Spleen (tissue), 11 donors: ENCODE results near the gene DNPH1. TPM values are rescaled to one million over a fixed set of nuclear protein-coding genes. Genes with fewer than 3 reads are reported as not detected.

Experiments used
- DNase-seq: peaks from one replicate; pipeline ENCODE4 v3.0.0-alpha.2; 2020
- H3K27ac ChIP-seq, 8 donors: fragments of 200-600 bp; sonication (generic) in 7 of 8; 1 replicate in 4 of 8; 2 replicates in 4 of 8; pipeline versions ENCODE4 v1.5.0 to v1.8.0; 2016 to 2021; ENCODE audit warnings: inconsistent platforms in 4 of 8, mild to moderate bottlenecking in 4 of 8, moderate library complexity in 1 of 8
- H3K27me3 ChIP-seq, 7 donors: fragments of 200-600 bp; sonication (generic) in 6 of 7; replicated peaks in 1 of 7; 1 replicate in 4 of 7; 2 replicates in 3 of 7; pipeline versions ENCODE4 v1.5.0 to v1.8.0; 2016 to 2021; ENCODE audit warnings: inconsistent platforms in 3 of 7, mild to moderate bottlenecking in 1 of 7
- H3K36me3 ChIP-seq, 6 donors: fragments of 200-600 bp; sonication (generic) in 5 of 6; 1 replicate in 4 of 6; 2 replicates in 2 of 6; pipeline versions ENCODE4 v1.5.0 to v1.8.0; 2016 to 2021; ENCODE audit warnings: inconsistent platforms in 2 of 6
- H3K4me1 ChIP-seq, 6 donors: fragments of 200-600 bp; sonication (generic) in 5 of 6; 1 replicate in 3 of 6; 2 replicates in 3 of 6; pipeline versions ENCODE4 v1.5.0 to v1.8.0; 2016 to 2021; ENCODE audit warnings: inconsistent platforms in 3 of 6
- H3K4me3 ChIP-seq, 8 donors: fragments of 200-600 bp; sonication (generic) in 7 of 8; 1 replicate in 4 of 8; 2 replicates in 4 of 8; pipeline versions ENCODE4 v1.5.0 to v1.8.0; 2016 to 2021; ENCODE audit warnings: inconsistent platforms in 4 of 8, mild to moderate bottlenecking in 4 of 8, moderate library complexity in 2 of 8
- H3K9me3 ChIP-seq, 8 donors: fragments of 200-600 bp; sonication (generic) in 7 of 8; 1 replicate in 4 of 8; 2 replicates in 4 of 8; pipeline versions ENCODE4 v1.5.0 to v1.8.0; 2016 to 2021; ENCODE audit warnings: inconsistent platforms in 4 of 8
- POLR2A ChIP-seq, 3 donors: fragments of 450-650 bp; IDR thresholded peaks; one replicate each; pipeline ENCODE4 v1.5.1; 2017; ENCODE audit warnings: antibody characterized with exemption in 3 of 3, mild to moderate bottlenecking in 1 of 3
- POLR2AphosphoS5 ChIP-seq, 3 donors: sonication (generic); formaldehyde crosslinking; IDR thresholded peaks; one replicate each; pipeline ENCODE4 v1.5.1; 2017; ENCODE audit warnings: antibody characterized with exemption in 3 of 3
- WGBS, 5 donors: extraction: QIAGEN DNeasy Blood & Tissue Kit in 3 of 5; methylation state at CpG; one replicate each; pipeline versions ENCODE4 v1.1.5 to v1.1.7; 2013 to 2018; 5-methylcytosine and 5-hydroxymethylcytosine counted together
- intact Hi-C: fragments of 100-400 bp; cut with DNase I; formaldehyde crosslinking; loops from one replicate; pipeline ENCODE4 v1.15.0; 2023; ENCODE audit warnings: low total_unique reads
- polyA plus RNA-seq, 3 donors: library from polyadenylated mRNA; stranded (reverse); fragments of 200-250 nt; gene quantifications; one replicate each; pipeline ENCODE4 v1.2.1, GENCODE V29; 2013
- total RNA-seq, 7 donors: library from RNA; depleted of rRNA in 3 of 7; stranded (reverse); fragments of >200 nt in 3 of 7; fragmentation: NEBNext Ultra II Directional in 4 of 7; extraction: Animal tissue kit (Norgen Biotek cat#: 25700) in 4 of 7; gene quantifications; one replicate each; pipeline versions ENCODE4 v1.1.0 to v1.2.1, GENCODE V29; 2016 to 2021
- TF ChIP-seq, protein P1 (sequence below), 11 experiments: fragments of 200-600 bp in 7 of 11; fragments of 450-650 bp in 4 of 11; sonication (generic) in 4 of 11; IDR thresholded peaks in 8 of 11; conservative IDR thresholded peaks in 3 of 11; 1 replicate in 7 of 11; 2 replicates in 4 of 11; pipeline versions ENCODE4 v1.4.0 to v1.8.0; 2016 to 2021; ENCODE audit warnings: antibody characterized with exemption in 11 of 11, inconsistent platforms in 4 of 11, mild to moderate bottlenecking in 1 of 11
- donor health status: healthy with polysubstance abuse.
- donor health status: DM: no; HTN: no; CAD: no; lungs with moderate emphysema.
- donor health status: DM: no; HTN: no; CAD: no.
- donor health status: Bipolar disorder and iron deficiency.
- donor health status: healthy.
- donor health status: DM: no; HTN: no; CAD: no.
- donor health status: DM: yes; HTN: yes; CAD: no.

The DNPH1 gene
- total and polyA plus RNA-seq, 10 donors: 33.2 to 201 (median 58.0) TPM

- no peak overlapping the region for H3K27ac ChIP-seq
- intact Hi-C loops: no loop called here
- H3K36me3 ChIP-seq: no peaks in the 10 kb centered on the region
- DNase-seq: no peak
- peak overlapping the region in 1 of 8 donors; percentile 45 for H3K4me3 ChIP-seq
- peaks cover 0 to 10% (median 6%) of the 10 kb centered on the region in 8 donors for H3K9me3 ChIP-seq
- peaks cover 0 to 78% (median 26%) of the 10 kb centered on the region in 7 donors for H3K27me3 ChIP-seq
- TF ChIP-seq POLR2AphosphoS5 (IDR thresholded peaks at IDR 0.05) (no peak), POLR2A (IDR thresholded peaks at IDR 0.05) (no peak)
- TF ChIP-seq, protein P1, sequence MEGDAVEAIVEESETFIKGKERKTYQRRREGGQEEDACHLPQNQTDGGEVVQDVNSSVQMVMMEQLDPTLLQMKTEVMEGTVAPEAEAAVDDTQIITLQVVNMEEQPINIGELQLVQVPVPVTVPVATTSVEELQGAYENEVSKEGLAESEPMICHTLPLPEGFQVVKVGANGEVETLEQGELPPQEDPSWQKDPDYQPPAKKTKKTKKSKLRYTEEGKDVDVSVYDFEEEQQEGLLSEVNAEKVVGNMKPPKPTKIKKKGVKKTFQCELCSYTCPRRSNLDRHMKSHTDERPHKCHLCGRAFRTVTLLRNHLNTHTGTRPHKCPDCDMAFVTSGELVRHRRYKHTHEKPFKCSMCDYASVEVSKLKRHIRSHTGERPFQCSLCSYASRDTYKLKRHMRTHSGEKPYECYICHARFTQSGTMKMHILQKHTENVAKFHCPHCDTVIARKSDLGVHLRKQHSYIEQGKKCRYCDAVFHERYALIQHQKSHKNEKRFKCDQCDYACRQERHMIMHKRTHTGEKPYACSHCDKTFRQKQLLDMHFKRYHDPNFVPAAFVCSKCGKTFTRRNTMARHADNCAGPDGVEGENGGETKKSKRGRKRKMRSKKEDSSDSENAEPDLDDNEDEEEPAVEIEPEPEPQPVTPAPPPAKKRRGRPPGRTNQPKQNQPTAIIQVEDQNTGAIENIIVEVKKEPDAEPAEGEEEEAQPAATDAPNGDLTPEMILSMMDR (IDR thresholded peaks at IDR 0.05 in 8 of 11, conservative IDR thresholded peaks at IDR 0.05 in 3 of 11): no peak
- WGBS, 5 donors: 33 to 57% (median 50%) methylated on average over 18 to 37 of the region's 37 CpGs
- H3K4me1 ChIP-seq: peaks cover 4 to 23% (median 17%) of the 10 kb centered on the region in 6 donors
Observed at GRCh38 chr6:43243664-43244321, 14.5 kb upstream of the DNPH1 start.

DNA sequence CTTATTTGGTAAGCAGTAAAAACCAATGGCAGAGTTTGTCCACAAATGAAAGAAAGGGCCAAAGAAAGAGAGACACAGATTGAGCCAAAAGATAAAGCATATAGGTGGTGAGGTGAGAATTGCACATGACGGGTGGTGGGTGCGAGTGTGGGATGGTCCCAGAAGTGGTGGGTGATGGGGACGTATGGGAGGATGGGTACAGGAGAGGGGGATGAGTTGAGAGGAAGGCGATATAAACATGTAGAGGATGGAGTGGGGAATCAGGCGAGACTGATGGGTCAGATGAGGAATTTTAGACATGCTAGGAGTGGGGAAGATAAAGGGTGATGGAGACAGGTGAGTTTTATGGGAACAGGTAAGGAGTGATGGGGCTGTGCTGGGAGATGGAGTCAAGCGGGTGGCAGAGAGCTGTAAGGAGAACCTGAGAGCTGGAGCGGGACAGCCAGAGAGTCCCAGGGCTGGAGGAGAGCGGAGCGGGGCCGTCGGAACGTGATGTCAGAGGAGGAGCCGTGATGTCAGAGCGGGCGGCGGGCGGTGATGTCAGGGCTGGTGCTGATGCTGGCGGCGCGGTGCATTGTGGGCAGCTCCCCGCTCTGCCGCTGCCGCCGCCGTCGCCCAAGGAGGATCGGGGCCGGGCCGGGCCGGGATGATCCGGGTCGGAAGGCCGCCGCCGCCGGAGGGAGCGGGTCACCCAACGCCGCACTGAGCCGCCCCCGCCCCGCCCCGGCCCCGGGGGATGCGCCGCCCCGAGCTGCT, 13.8 kb upstream of the DNPH1 start, which contains the start of gene TTBK1:
TTBK1 (plus strand) TSS at position 574 of the 756 bp plus-strand sequence. CDS start 3,180 bp downstream, outside the sequence.
- Histone ChIP-seq H3K36me3 (no peaks in the 10 kb centered on the region), H3K27me3 (peaks cover 0 to 71% (median 26%) of the 10 kb centered on the region in 7 donors), H3K4me1 (peaks cover 4 to 22% (median 17%) of the 10 kb centered on the region in 6 donors), H3K9me3 (peaks cover 0 to 12% (median 6%) of the 10 kb centered on the region in 8 donors), H3K27ac (no peak within 1 kb of the TSS), H3K4me3 (peak within 1 kb of the TSS in 1 of 8 donors; percentile 45)
- TF ChIP-seq POLR2AphosphoS5 (IDR thresholded peaks at IDR 0.05) (no peak), POLR2A (IDR thresholded peaks at IDR 0.05) (no peak)
- TF ChIP-seq, protein P1 (IDR thresholded peaks at IDR 0.05 in 8 of 11, conservative IDR thresholded peaks at IDR 0.05 in 3 of 11): no peak
- intact Hi-C loops: no loop called here
- DNase-seq: no peak
- 14 to 19% (median 16%) methylated on average over 24 to 47 of the region's 47 CpGs for WGBS, 5 donors

DNA sequence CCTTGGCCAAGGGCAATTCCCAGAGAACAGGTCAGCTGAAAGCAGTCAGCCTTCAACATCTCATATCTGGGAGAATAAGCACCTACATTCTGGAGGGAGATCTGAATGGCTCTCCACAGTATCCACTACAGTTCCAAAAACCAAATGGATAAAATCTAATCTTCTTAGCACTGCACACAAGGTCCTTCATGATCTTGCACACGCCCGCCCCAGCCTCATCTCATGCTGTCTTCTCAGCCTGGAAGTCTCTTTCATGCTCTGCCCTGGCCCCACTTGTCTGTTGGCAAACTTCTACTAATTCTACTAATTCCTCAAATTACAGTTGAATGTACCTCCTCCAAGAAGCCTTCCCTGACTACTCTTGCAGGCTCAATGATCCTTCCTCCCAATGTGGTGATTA, 12.2 kb upstream of the DNPH1 start:
- intact Hi-C loops: no loop called here
- Histone ChIP-seq H3K4me1 (peaks cover 0 to 6% (median 2%) of the 10 kb centered on the region in 6 donors), H3K9me3 (peaks cover 0 to 12% (median 6%) of the 10 kb centered on the region in 8 donors), H3K4me3 (no peak overlapping the region), H3K27me3 (peaks cover 0 to 66% (median 26%) of the 10 kb centered on the region in 7 donors), H3K27ac (no peak overlapping the region), H3K36me3 (no peaks in the 10 kb centered on the region)
- 87 to 98% (median 93%) methylated on average over 2 of the region's 2 CpGs for WGBS, 5 donors
- no peak for DNase-seq
- TF ChIP-seq, protein P1 (IDR thresholded peaks at IDR 0.05 in 8 of 11, conservative IDR thresholded peaks at IDR 0.05 in 3 of 11): no peak
- TF ChIP-seq POLR2A (IDR thresholded peaks at IDR 0.05): no peak
- no peak for TF ChIP-seq POLR2AphosphoS5 (IDR thresholded peaks at IDR 0.05)

DNA sequence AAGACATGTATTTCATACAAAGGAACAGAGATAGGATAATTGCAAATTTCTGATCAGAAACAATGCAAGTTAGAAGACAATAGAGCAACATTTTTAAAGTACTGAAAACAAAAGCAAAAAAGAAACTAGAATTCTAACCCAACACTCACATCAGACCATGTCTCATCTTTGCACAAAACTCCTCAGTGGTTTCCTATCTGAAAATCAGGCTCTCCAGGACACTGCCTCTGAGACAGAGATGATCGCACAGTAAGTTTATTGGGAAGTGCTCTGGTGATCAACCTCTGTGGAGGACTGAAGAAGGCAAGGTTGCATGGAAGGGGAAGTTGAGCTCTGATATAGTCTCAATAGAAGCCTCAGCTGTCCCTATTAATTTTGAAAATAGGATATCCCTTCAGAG, 11.7 kb upstream of the DNPH1 start:
- Histone ChIP-seq H3K27me3 (peaks cover 0 to 61% (median 26%) of the 10 kb centered on the region in 7 donors), H3K4me1 (peaks cover 0 to 3% (median 0%) of the 10 kb centered on the region in 6 donors), H3K27ac (no peak overlapping the region), H3K4me3 (no peak overlapping the region), H3K9me3 (peaks cover 0 to 12% (median 6%) of the 10 kb centered on the region in 8 donors), H3K36me3 (no peaks in the 10 kb centered on the region)
- intact Hi-C loops: no loop called here
- WGBS, 5 donors: 68 to 100% (median 75%) methylated on average over 1 of the region's 1 CpG
- TF ChIP-seq POLR2A (IDR thresholded peaks at IDR 0.05): no peak
- TF ChIP-seq, protein P1 (IDR thresholded peaks at IDR 0.05 in 8 of 11, conservative IDR thresholded peaks at IDR 0.05 in 3 of 11): no peak
- no peak for TF ChIP-seq POLR2AphosphoS5 (IDR thresholded peaks at IDR 0.05)
- DNase-seq: no peak
